ENCODE measurements around the gene LAMC3. TPM values are rescaled to one million over a fixed set of nuclear protein-coding genes. Genes with fewer than 3 reads are reported as not detected.

LAMC3 gene
- polyA plus RNA-seq, 1 donor from 2014 or later, result 0.04 TPM

- no peaks in the 10 kb centered on the region for H3K9me3 ChIP-seq (ENCODE audit: low read length)
- no peak overlapping the region for H3K9ac ChIP-seq (ENCODE audit: low read length)
- H3K79me2 ChIP-seq (replicated peaks; ENCODE audit: insufficient read depth, low read length), result no peaks in the 10 kb centered on the region
- no peaks in the 10 kb centered on the region for H4K20me1 ChIP-seq (ENCODE audit: insufficient read depth)
- H3K9me2 ChIP-seq (ENCODE audit: insufficient read depth, low read length), result no peaks in the 10 kb centered on the region
- no peaks in the 10 kb centered on the region for H3K36me3 ChIP-seq (ENCODE audit: insufficient read depth, low read length)
- H2AFZ ChIP-seq (ENCODE audit: low read depth, low read length), result no peak overlapping the region
- no peak overlapping the region for H3K4me3 ChIP-seq (ENCODE audit: low read length)
- no peak overlapping the region for H3K4me2 ChIP-seq (ENCODE audit: low read length)
- H3F3A ChIP-seq (ENCODE audit: insufficient read depth, low read length, poor library complexity, severe bottlenecking), result no peaks in the 10 kb centered on the region
- H3K27ac ChIP-seq (ENCODE audit: low read length), result no peak overlapping the region
- TF ChIP-seq CTCF (IDR thresholded peaks at IDR 0.05; ENCODE audit: poor library complexity, severe bottlenecking) (no peak), RAD21 (conservative IDR thresholded peaks at IDR 0.05) (no peak), POLR2AphosphoS5 (IDR thresholded peaks at IDR 0.05) (no peak)
- no peaks in the 10 kb centered on the region for H3K27me3 ChIP-seq (ENCODE audit: insufficient read depth, low read depth, low read length)
Measured at GRCh38 chr9:131048332-131048731, 39.4 kb downstream of the LAMC3 start.

GRCh38 chr9:131048820-131049219, 39.8 kb downstream of the LAMC3 start:
- Histone ChIP-seq H3K4me2 (ENCODE audit: low read length) (no peak overlapping the region), H3K27me3 (ENCODE audit: insufficient read depth, low read depth, low read length) (no peaks in the 10 kb centered on the region), H3K79me2 (replicated peaks; ENCODE audit: insufficient read depth, low read length) (no peaks in the 10 kb centered on the region), H3K27ac (ENCODE audit: low read length) (no peak overlapping the region), H3K36me3 (ENCODE audit: insufficient read depth, low read length) (no peaks in the 10 kb centered on the region), H2AFZ (ENCODE audit: low read depth, low read length) (no peak overlapping the region), H3K9me2 (ENCODE audit: insufficient read depth, low read length) (no peaks in the 10 kb centered on the region), H3K9me3 (ENCODE audit: low read length) (no peaks in the 10 kb centered on the region), H3K4me3 (ENCODE audit: low read length) (no peak overlapping the region), H3K9ac (ENCODE audit: low read length) (no peak overlapping the region), H4K20me1 (ENCODE audit: insufficient read depth) (no peaks in the 10 kb centered on the region), H3F3A (ENCODE audit: insufficient read depth, low read length, poor library complexity, severe bottlenecking) (no peaks in the 10 kb centered on the region)
- TF ChIP-seq TAF1 (IDR thresholded peaks at IDR 0.05; ENCODE audit: low read depth) (no peak), SMC3 (conservative IDR thresholded peaks at IDR 0.05; ENCODE audit: poor library complexity) (no peak), MXI1 (conservative IDR thresholded peaks at IDR 0.05; ENCODE audit: poor library complexity, severe bottlenecking) (no peak), POLR2AphosphoS5 (IDR thresholded peaks at IDR 0.05) (no peak), RAD21 (conservative IDR thresholded peaks at IDR 0.05) (no peak), REST (IDR thresholded peaks at IDR 0.05; ENCODE audit: borderline replicate concordance) (no peak), CTCF (IDR thresholded peaks at IDR 0.05; ENCODE audit: poor library complexity, severe bottlenecking) (no peak), EZH2 (IDR thresholded peaks at IDR 0.05; ENCODE audit: borderline replicate concordance, insufficient read depth, low read length, poor library complexity, severe bottlenecking) (no peak), EP300 (conservative IDR thresholded peaks at IDR 0.05; ENCODE audit: poor library complexity, severe bottlenecking) (no peak)

All from neural cell (in vitro differentiated cells).